GM19438 (cell line): ENCODE data around the gene CNTNAP5.

Experiments used
- ATAC-seq: cut with Tn5 transposase; IDR thresholded peaks from one replicate; pipeline ENCODE4 v1.9.1; 2021; ENCODE audit warnings: low read depth; ENCODE audit not compliant: unreplicated experiment

The CNTNAP5 gene

DNA sequence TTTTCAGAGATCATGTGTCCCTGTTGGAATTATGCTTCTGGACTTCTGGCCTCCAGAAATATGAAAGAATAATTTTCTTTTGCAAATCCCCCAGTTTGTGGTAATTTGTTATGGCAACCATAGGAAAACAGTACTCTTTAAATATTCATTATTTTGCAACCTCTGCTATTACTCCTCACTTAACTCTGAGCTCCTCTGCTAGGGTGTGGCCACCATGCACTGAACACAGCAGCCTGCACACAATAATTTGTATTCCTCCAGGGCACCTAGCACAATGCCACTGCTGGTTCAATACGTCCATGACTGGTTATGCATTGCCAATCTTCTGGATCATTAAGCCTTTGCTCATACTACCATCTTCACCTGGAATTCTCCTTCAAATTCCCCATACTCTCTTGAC lies 232.0 kb downstream of the CNTNAP5 start:
- ATAC-seq = no peak

- no peak for ATAC-seq
Observed at GRCh38 chr2:124258140-124258880, 233.2 kb downstream of the CNTNAP5 start.

GRCh38 chr2:124261456-124261855 lies 236.4 kb downstream of the CNTNAP5 start:
- ATAC-seq = no peak

DNA sequence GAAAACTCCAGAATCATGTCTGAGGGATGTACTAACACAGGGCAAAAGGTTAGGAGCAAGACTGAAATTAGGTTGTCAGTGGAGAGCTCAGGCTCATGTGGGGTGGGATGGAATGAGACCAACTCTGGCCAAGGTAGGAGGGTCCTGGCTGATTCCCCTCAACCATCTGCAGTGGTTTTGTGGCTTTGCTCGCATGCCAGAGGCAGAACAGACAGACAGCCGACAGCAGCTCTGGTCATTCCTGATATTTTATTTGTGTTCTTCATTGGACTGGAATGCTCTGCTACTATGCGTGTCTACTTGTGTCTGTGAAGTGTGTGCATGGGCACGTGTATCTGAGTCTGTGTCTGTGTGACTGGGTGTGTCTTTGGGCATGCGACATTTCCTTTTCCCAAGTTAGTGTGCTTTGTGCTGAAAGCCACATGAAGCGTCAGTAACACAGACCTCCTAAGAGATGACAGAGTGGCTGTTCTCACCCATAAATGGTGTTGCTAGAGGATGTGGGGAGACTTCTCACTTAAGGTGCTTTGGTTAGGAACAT lies 239.5 kb downstream of the CNTNAP5 start:
- ATAC-seq = no peak

DNA sequence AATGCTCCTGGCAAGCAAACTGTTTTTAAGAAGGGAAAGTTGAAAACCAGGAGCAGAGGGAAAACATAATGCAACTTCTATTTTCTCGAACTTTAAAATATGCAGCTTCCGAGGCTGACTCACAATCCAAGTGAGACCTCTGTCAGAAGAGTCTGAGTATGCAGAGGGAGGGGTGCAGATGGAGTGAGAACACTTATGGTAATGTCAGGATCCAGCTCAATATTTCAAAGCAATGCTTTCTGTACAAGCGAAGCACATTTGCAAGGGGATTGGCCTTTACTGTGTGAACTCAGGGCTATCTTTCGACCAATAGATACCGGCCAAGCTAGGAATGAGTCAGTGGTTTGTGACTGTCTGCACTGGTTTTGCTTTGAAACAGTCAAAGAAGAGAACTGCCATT lies 242.7 kb downstream of the CNTNAP5 start:
- ATAC-seq = no peak

DNA sequence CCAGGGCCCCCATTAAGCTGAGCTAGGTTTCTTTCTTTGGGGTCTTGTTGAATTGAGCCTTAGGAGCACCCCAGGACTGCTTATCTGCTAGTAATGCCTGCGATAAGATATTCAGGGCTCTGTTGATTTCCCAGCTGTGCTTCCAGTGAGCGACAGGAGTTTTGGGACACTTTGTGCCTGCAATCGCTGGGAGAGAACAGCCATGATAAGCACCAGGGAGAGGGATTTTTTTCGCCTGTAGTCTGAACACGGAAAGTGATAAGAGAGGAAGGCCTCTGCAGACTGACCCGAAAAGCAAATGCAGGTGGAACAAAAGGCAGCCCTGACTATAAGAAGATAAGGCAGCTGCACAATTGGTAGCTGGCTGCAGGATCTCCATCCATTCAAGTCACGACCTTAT lies 244.3 kb downstream of the CNTNAP5 start:
- ATAC-seq = no peak

GRCh38 chr2:124272261-124272841 lies 247.3 kb downstream of the CNTNAP5 start:
- ATAC-seq = no peak

GRCh38 chr2:124281541-124281940 lies 256.5 kb downstream of the CNTNAP5 start:
- ATAC-seq = no peak

DNA sequence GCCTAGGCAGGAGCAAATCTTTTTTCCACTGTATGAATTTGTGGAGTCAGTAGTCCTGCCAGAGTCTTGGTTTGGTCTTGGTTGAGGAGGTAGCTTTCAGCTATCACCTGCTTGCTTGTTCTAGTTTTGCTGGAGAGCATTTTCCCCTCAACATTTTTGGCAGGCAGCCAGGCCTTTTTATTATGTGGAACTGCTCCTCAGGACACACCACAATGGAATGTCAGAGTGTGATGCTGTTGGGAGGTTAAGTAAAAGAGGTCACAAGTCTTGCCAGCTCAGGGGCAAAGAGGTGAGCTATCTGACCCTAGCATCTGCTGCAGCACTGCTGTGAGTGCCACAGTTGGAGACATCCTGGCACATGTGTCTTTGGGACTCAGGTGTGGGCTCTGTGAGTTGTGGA lies 258.0 kb downstream of the CNTNAP5 start:
- ATAC-seq = no peak

DNA sequence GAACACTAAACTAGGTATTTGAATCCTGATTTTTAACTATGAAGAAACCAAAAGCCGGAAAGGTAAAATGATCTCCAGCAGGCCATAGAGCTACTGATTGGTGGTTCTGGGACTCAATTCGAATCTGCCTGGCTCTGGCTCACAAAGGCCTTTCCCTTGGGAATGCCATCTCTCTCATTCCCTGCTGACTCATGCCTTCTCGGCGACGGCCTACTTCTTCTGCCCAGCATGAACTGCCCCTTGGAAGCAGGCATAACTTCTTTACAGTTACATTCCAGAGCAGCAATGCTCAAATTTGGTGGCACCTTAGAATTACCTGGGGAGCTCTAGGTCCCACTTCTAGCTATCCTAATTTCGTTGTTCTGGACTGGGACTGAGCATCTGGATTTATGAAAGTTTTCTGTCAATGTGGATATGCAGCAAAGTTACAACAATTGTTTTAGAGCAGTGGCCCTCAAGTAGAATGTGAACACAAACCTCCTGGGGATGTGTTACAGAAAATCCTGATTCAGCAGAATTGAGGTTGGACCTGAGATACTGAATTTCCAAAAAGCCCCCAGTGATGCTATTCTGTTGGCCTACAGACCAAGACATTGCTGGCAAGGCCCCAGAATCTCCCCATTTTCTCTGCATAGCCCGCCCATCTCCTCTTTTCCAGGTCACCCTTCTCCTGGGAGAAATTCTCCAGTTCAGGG lies 261.1 kb downstream of the CNTNAP5 start:
- ATAC-seq = no peak

DNA sequence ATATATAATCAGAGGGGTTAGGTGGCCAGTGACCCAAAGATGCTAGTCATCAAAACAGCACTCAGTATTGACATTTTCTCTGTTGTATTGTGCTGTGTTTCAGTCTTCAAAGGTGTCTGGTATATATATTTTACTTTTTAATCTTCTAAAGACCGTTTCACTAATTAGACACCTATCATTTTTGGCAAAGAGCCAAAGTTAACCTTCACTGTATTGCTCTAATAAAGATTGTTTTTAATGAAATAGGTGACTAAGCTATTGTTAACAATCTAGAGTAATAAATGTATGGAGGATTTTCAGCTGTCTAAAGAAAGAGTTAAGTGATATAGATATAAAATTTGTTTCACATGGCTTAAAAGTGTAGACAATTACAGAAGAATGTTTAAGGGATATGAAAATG lies 264.0 kb downstream of the CNTNAP5 start:
- ATAC-seq = no peak

DNA sequence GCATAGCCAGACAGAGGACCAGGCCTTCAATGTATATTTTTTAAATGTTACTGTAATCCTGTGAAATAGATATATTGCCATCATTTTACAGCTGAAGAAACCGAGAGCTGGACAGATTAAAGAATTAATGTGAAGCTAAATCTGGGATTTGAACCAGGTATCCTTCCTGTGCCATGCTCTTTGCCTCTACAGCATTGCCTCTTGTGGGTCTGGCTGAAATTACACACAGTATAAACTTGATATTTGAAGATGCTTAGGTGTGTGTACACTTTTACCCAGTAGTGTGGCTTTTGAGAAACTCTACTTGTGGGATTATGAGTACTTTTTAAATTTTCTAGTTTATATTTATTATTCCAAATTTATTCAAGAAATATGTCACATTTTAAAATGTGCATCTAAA lies 264.5 kb downstream of the CNTNAP5 start:
- no peak for ATAC-seq

DNA sequence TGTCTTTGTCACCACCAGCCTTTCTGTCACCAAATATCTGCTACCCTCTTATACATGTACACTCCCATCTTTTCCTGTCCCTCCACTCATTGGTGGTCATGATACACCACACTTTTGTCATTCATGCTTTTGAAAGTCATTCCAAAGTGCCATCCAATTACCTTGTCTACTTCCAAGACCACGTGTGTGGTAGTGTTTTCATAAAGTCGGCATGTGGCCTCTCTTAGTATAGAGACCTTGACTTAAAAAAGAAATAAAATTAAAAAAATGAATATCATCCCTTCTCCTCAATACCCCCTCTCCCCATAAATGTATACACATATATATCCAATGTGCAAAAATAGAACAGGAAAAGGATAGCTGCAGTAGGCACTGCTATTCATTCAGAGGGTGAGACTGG lies 271.4 kb downstream of the CNTNAP5 start:
- ATAC-seq = no peak

- no peak for ATAC-seq
Observed at GRCh38 chr2:124301915-124302314, 276.8 kb downstream of the CNTNAP5 start.

DNA sequence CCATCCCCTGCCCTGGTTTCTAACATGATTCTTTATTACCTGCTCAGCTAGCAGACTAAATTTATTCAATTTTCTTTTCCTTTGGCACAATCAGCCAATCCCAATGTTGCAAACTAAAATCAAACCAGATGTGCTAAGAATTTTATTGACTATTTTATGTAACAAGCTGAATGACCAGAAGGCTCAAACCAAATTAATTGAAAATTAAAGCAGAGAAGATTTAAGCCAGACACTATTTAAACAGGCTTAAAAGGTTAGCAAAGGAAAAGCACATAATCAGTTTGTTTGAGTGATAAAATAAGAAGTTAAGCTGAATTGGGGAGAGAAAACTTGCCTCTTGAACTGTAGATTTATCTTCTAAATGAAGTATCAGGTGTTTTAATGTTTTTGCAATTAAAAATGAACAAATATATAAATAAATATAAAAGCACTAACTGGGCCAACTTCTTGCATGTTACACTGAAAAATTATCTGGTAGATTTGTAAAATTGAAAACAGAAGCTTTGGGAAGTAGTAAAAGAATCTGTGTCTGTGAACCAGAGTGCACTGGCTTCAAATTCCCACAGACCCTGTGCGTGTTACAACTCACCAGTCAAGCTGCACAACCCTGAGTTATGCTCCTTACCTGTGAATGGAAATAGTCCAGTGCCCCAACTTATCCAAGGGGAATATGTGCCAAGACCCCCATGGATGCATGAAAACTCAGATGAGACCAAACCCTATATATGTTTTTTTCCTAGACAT lies 283.4 kb downstream of the CNTNAP5 start:
- ATAC-seq = no peak

GRCh38 chr2:124309563-124310138 lies 284.6 kb downstream of the CNTNAP5 start:
- ATAC-seq = no peak

DNA sequence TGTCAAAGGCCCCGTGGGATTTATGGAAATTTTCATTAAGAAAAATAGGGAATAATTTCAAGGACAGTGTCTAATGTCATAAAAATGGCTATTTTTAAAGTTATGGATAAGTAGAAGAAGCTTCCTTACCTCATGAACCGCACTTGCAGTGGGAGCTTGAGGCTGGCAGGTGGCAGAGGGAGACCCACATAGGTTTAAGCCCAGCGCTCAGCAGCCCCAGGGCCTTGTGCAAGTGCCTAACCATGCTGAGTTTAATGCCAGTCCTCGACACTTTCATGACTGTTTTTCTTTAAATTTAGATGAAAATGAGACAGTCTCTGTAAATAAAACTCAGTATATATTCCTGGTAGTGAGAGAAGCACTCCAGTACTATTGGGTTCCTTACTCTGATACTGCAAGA lies 285.6 kb downstream of the CNTNAP5 start:
- ATAC-seq = no peak

DNA sequence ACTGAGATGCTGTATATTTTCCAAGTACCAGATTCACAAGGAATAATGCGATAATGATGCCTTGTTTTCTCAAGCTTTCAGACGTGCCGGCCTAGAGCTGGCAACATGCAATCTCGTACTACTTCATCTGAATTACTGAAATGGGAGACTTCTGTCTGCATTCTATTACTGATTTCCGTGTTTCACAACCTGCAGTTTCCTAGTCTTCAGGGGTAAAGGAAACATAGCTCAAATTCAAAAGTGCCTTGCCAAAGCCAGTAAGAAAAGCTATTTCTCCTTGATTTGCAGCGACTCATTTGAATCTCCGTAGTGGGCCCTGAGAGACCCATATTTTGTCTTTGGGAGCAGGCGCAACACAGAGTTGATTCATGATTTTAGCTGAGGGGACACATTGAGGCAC lies 289.0 kb downstream of the CNTNAP5 start:
- no peak for ATAC-seq

- ATAC-seq = no peak
Observed at GRCh38 chr2:124315221-124315880, 290.3 kb downstream of the CNTNAP5 start.

GRCh38 chr2:124316133-124316532 lies 291.0 kb downstream of the CNTNAP5 start:
- no peak for ATAC-seq
